HepG2 (cell line): ENCODE measurements around the gene FMNL2. TPM values are rescaled to one million over a fixed set of nuclear protein-coding genes. Genes with fewer than 3 reads are reported as not detected.
A peak's percentile ranks its signal among the peaks of the same experiment; 100 is the strongest.

Experiments used
- ARID2 ChIP-seq: sonication (generic); formaldehyde crosslinking; IDR thresholded peaks from 2 replicates; pipeline ENCODE4 v1.8.1; 2022; ENCODE audit warnings: mild to moderate bottlenecking, missing genetic modification reagents, borderline replicate concordance
- CCAR2 ChIP-seq: fragments of 200-400 bp; formaldehyde crosslinking; optimal IDR thresholded peaks from 2 replicates; pipeline ENCODE3; 2018; ENCODE audit warnings: low read depth, mild to moderate bottlenecking, low read length, moderate library complexity
- CSRNP1 ChIP-seq: sonication (generic); formaldehyde crosslinking; IDR thresholded peaks from 2 replicates; pipeline ENCODE4 v1.8.1; 2023; ENCODE audit warnings: mild to moderate bottlenecking, missing genetic modification reagents
- HNF1A ChIP-seq, 2 experiments: sonication (generic) in 1 of 2; formaldehyde crosslinking in 1 of 2; IDR thresholded peaks; 2 replicates each; pipeline versions ENCODE4 v1.4.0 to v1.6.1; 2016 to 2020; ENCODE audit warnings: borderline replicate concordance in 1 of 2, low read depth in 1 of 2, mild to moderate bottlenecking in 1 of 2, missing genetic modification reagents in 1 of 2
- HOXA9 ChIP-seq: sonication (generic); formaldehyde crosslinking; IDR thresholded peaks from 2 replicates; pipeline ENCODE4 v1.8.1; 2022; ENCODE audit warnings: missing genetic modification reagents, mild to moderate bottlenecking, moderate library complexity, borderline replicate concordance
- SALL2 ChIP-seq: sonication (generic); formaldehyde crosslinking; IDR thresholded peaks from 2 replicates; pipeline ENCODE4 v1.8.1; 2023; ENCODE audit warnings: mild to moderate bottlenecking, missing genetic modification reagents, inconsistent platforms
- ZFP41 ChIP-seq: sonication (generic); formaldehyde crosslinking; IDR thresholded peaks from 2 replicates; pipeline ENCODE4 v1.4.0; 2020; ENCODE audit warnings: mild to moderate bottlenecking, missing genetic modification reagents, borderline replicate concordance
- ZNF501 ChIP-seq: sonication (generic); formaldehyde crosslinking; IDR thresholded peaks from 2 replicates; pipeline ENCODE4 v1.5.1; 2020; ENCODE audit warnings: mild to moderate bottlenecking, moderate library complexity, missing genetic modification reagents
- polyA plus RNA-seq, 8 experiments: library from polyadenylated mRNA; depleted of rRNA in 3 of 8; stranded (reverse) in 7 of 8; unstranded in 1 of 8; fragments of >200 nt; fragmentation: Illumina TruSeq in 4 of 8; extraction: Trizol in 4 of 8; gene quantifications; 2 replicates each; pipeline versions ENCODE4 v1.2.1 to v1.2.3, GENCODE V29; 2011 to 2016; ENCODE audit warnings: low read depth in 4 of 8, missing spikeins in 1 of 8, mixed read lengths in 1 of 8; ENCODE audit not compliant: insufficient read depth in 1 of 8
- total RNA-seq, 5 experiments: library from RNA; depleted of rRNA; stranded (reverse); fragments of >200 nt; fragmentation: Illumina TruSeq; extraction: Trizol; gene quantifications; 2 replicates each; pipeline ENCODE4 v1.2.3, GENCODE V29; 2016; ENCODE audit warnings: low read depth in 1 of 5
- TF ChIP-seq, protein P1 (sequence below): IDR thresholded peaks from 2 replicates; pipeline ENCODE4 v1.4.0; 2020; ENCODE audit warnings: mild to moderate bottlenecking, missing genetic modification reagents

Gene FMNL2
- total and polyA plus RNA-seq, 2 of the 13 experiments (the other 11 are each of a cell fraction or from before 2014, with no cell fraction given), result 66.5 to 67.7 TPM

DNA sequence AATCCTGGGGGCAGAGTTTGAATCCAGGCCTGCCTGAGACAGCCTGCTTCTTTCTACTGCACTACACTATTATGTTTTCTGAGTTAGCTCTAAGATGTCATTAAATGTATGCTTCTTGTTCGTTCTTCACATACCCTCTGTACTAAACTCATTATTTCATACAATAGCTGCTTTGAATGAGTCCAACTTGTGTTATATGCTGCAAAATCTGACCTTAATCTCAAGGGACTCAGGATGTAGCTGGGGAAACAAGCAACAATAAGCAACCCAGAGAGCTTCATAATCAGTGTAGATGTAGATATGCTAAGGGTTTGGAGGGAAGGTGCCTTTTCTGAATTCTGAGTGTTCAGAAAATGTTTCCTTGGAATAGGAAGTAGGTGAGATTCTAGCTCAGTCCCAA lies 14.4 kb downstream of the FMNL2 start (continued):
- TF ChIP-seq HNF1A (IDR thresholded peaks at IDR 0.05; ENCODE audit: low read depth) (no peak), HNF1A (CRISPR knock-in tag; IDR thresholded peaks at IDR 0.05; ENCODE audit: borderline replicate concordance) (no peak), CCAR2 (no peak), SALL2 (no peak), ZNF501 (CRISPR knock-in tag) (no peak), HOXA9 (CRISPR knock-in tag) (0 out of 2 replicates have a peak, but pooled peaks have one; percentile 34), CSRNP1 (CRISPR knock-in tag) (0 out of 2 replicates have a peak, but pooled peaks have one; percentile 1), ZFP41 (CRISPR knock-in tag) (no peak), ARID2 (CRISPR knock-in tag) (no peak)
- TF ChIP-seq, protein P1, sequence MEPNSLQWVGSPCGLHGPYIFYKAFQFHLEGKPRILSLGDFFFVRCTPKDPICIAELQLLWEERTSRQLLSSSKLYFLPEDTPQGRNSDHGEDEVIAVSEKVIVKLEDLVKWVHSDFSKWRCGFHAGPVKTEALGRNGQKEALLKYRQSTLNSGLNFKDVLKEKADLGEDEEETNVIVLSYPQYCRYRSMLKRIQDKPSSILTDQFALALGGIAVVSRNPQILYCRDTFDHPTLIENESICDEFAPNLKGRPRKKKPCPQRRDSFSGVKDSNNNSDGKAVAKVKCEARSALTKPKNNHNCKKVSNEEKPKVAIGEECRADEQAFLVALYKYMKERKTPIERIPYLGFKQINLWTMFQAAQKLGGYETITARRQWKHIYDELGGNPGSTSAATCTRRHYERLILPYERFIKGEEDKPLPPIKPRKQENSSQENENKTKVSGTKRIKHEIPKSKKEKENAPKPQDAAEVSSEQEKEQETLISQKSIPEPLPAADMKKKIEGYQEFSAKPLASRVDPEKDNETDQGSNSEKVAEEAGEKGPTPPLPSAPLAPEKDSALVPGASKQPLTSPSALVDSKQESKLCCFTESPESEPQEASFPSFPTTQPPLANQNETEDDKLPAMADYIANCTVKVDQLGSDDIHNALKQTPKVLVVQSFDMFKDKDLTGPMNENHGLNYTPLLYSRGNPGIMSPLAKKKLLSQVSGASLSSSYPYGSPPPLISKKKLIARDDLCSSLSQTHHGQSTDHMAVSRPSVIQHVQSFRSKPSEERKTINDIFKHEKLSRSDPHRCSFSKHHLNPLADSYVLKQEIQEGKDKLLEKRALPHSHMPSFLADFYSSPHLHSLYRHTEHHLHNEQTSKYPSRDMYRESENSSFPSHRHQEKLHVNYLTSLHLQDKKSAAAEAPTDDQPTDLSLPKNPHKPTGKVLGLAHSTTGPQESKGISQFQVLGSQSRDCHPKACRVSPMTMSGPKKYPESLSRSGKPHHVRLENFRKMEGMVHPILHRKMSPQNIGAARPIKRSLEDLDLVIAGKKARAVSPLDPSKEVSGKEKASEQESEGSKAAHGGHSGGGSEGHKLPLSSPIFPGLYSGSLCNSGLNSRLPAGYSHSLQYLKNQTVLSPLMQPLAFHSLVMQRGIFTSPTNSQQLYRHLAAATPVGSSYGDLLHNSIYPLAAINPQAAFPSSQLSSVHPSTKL (CRISPR knock-in tag), result no peak
